Bladder microvascular endothelial cell (primary cell): ENCODE measurements around the gene ATP7B. TPM values are rescaled to one million over a fixed set of nuclear protein-coding genes. Genes with fewer than 3 reads are reported as not detected.

ENCODE experiments used
- total RNA-seq: library from RNA; depleted of rRNA; stranded (reverse); fragments of >200 nt; gene quantifications from 2 replicates; pipeline ENCODE4 v1.2.3, GENCODE V29; 2014

Gene ATP7B
- 7.0 and 13.2 TPM in 2 replicates for total RNA-seq

GRCh38 chr13:52010890-52011631 is at the start of gene ATP7B:
ATP7B (minus strand) TSS chr13:52011450; CDS start chr13:52011337, 113 bp downstream.

GRCh38 chr13:52024481-52024880 is 13.2 kb upstream of the ATP7B start, which contains the start of gene UTP14C:
UTP14C (plus strand) TSS chr13:52024691; CDS start chr13:52028805, 4,114 bp downstream.

DNA sequence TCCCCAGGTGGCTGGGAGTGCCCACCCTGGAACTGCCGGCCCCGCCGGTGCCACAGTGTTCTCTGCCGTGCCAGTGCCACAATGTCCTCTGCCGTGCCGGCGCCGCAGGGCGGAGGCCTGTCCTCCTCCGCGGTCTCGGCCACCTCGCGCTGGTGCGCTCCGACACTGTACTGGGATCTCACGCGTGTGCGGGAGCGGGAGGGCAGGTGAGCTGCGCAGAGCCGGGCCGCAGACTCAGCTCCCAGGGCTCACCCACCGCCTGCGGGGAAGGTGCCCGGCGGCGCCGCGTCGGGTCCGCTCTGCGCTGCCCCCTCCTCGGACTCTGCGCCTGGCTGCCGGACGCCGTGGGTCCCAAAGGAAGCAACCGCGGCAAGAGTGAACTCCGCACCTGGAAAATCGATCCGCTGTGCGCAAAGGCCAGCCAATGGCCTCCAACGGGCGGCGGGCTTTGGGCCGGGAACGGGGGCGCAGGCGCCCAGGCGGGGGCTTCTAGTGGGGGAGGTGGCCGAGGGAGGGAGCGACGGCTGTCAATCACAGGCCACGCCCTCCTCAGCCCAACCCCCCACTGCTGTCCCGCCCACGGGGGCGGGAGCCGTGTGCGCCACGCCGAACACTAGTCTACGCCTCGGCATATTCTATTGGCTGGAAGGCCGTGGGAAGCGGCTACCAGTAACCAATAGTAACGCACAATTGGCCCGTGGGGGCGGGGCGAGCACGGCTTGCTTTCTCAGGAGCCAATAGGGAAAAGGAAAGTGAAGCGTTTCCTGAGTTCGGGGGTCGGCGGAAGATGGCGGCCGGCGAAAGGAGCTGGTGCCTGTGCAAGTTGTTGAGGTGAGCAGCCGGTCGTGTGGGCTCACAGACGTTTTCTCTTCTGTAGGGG is 622 bp upstream of the ATP7B start, which contains the start of gene ALG11:
ALG11 (plus strand) TSS at position 767 of the 880 bp plus-strand sequence; CDS start at position 788, 21 bp downstream.

Other genes starting within 250 kb of the ATP7B start
- gene DHRS12, start 207.3 kb downstream of the ATP7B start, total RNA-seq = 5.3 and 5.9 TPM in 2 replicates
- gene TMEM272, start 166.3 kb downstream of the ATP7B start, total RNA-seq = not detected in 2 replicates
- gene CCDC70, start 149.5 kb downstream of the ATP7B start, total RNA-seq = not detected in 2 replicates
- gene ALG11, start 948 bp upstream of the ATP7B start, total RNA-seq = 7.4 and 22.5 TPM in 2 replicates
- gene UTP14C, start 13.2 kb upstream of the ATP7B start, total RNA-seq = 6.8 and 17.4 TPM in 2 replicates
- under 0.01 and 0.31 TPM in 2 replicates for gene NEK5, start 117.6 kb upstream of the ATP7B start, total RNA-seq
- 13.8 and 15.8 TPM in 2 replicates for gene NEK3, start 148.1 kb upstream of the ATP7B start, total RNA-seq